ENCODE data around the gene ASMTL.

GRCh38 chrX:1493412-1493811, 40.7 kb upstream of the ASMTL start:
- no peak for TF ChIP-seq EZH2 (IDR thresholded peaks at IDR 0.05)
- TF ChIP-seq POLR2AphosphoS5 (IDR thresholded peaks at IDR 0.05; ENCODE audit: borderline replicate concordance, low read depth, low read length): no peak

All from SK-N-MC (cell line).